ENCODE data around the gene PDLIM3.
"Not testable (repeated sequence)": the region's sequence is repeated elsewhere in the genome, so short reads cannot be mapped to it uniquely, and the experiment has no call there.

Gene PDLIM3

GRCh38 chr4:185554365-185555126 is 19.2 kb upstream of the PDLIM3 start:
- no peak for DNase-seq (ENCODE audit: low read depth)

GRCh38 chr4:185552254-185552653 is 16.9 kb upstream of the PDLIM3 start:
- no peak for DNase-seq (ENCODE audit: low read depth)

- no peak for DNase-seq (ENCODE audit: low read depth)
Observed at GRCh38 chr4:185550933-185551332, 15.6 kb upstream of the PDLIM3 start.

- no peak for DNase-seq (ENCODE audit: low read depth)
Observed at GRCh38 chr4:185549095-185549639, 13.9 kb upstream of the PDLIM3 start.

GRCh38 chr4:185548587-185548986 is 13.3 kb upstream of the PDLIM3 start:
- DNase-seq (ENCODE audit: low read depth), result no peak

- no peak for DNase-seq (ENCODE audit: low read depth)
Observed at GRCh38 chr4:185546335-185546734, 11.0 kb upstream of the PDLIM3 start.

GRCh38 chr4:185542626-185543315 is 7.5 kb upstream of the PDLIM3 start:
- DNase-seq (ENCODE audit: low read depth), result no peak

- no peak for DNase-seq (ENCODE audit: low read depth)
Observed at GRCh38 chr4:185541251-185541727, 6.0 kb upstream of the PDLIM3 start.

GRCh38 chr4:185540487-185541120 is 5.3 kb upstream of the PDLIM3 start:
- no peak for DNase-seq (ENCODE audit: low read depth)

GRCh38 chr4:185540040-185540439 is 4.7 kb upstream of the PDLIM3 start:
- DNase-seq (ENCODE audit: low read depth), result no peak

GRCh38 chr4:185538806-185539205 is 3.5 kb upstream of the PDLIM3 start:
- DNase-seq (ENCODE audit: low read depth), result no peak

- no peak for DNase-seq (ENCODE audit: low read depth)
Observed at GRCh38 chr4:185536411-185536709, 1.1 kb upstream of the PDLIM3 start.

- DNase-seq (ENCODE audit: low read depth), result no peak
Observed at GRCh38 chr4:185535612-185536410, 504 bp upstream of the PDLIM3 start.

- no peak for DNase-seq (ENCODE audit: low read depth)
Observed at GRCh38 chr4:185534511-185534865, 819 bp downstream of the PDLIM3 start.

- DNase-seq (ENCODE audit: low read depth), result no peak
Observed at GRCh38 chr4:185532795-185533324, 2.4 kb downstream of the PDLIM3 start.

- DNase-seq (ENCODE audit: low read depth), result no peak
Observed at GRCh38 chr4:185532293-185532692, 3.0 kb downstream of the PDLIM3 start.

GRCh38 chr4:185531654-185532053 is 3.7 kb downstream of the PDLIM3 start:
- not testable (repeated sequence) for DNase-seq (ENCODE audit: low read depth)

- no peak for DNase-seq (ENCODE audit: low read depth)
Observed at GRCh38 chr4:185529413-185529812, 5.9 kb downstream of the PDLIM3 start.

- DNase-seq (ENCODE audit: low read depth), result no peak
Observed at GRCh38 chr4:185524888-185525863, 10.1 kb downstream of the PDLIM3 start.

- DNase-seq (ENCODE audit: low read depth), result no peak
Observed at GRCh38 chr4:185523862-185524261, 11.4 kb downstream of the PDLIM3 start.

- no peak for DNase-seq (ENCODE audit: low read depth)
Observed at GRCh38 chr4:185522451-185522850, 12.9 kb downstream of the PDLIM3 start.

All from GM04503 (cell line).